M059J (cell line): ENCODE results near the gene SMARCB1. TPM values are rescaled to one million over a fixed set of nuclear protein-coding genes. Genes with fewer than 3 reads are reported as not detected.

Experiments used
- DNase-seq: peaks from one replicate; pipeline ENCODE4 v3.0.0-alpha.2; 2012; ENCODE audit warnings: low read depth
- total RNA-seq: library from RNA; depleted of rRNA; stranded (reverse); fragments of >200 nt; shearing (Covaris generic); gene quantifications from 2 replicates; pipeline ENCODE4 v1.2.3, GENCODE V29; 2014

Gene SMARCB1
- total RNA-seq, 1 experiment from 2014 or later, result 54.0 TPM

- DNase-seq, result no peak
These were observed 6.5 kb upstream of the SMARCB1 start for GRCh38 chr22:23780146-23780748.

DNA sequence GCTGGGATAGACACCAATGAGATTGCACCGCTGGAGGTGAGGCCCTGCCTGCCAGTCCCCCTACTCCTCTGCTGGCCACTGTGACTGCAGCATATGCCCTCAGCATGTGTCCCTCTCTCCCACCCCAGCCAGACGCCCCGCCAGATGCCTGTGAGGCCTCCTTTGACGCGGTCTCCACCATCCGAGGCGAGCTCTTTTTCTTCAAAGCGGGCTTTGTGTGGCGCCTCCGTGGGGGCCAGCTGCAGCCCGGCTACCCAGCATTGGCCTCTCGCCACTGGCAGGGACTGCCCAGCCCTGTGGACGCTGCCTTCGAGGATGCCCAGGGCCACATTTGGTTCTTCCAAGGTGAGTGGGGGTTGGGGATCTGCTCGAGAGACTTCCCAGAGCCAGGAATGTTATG, 5.7 kb upstream of the SMARCB1 start:
- no peak for DNase-seq

DNA sequence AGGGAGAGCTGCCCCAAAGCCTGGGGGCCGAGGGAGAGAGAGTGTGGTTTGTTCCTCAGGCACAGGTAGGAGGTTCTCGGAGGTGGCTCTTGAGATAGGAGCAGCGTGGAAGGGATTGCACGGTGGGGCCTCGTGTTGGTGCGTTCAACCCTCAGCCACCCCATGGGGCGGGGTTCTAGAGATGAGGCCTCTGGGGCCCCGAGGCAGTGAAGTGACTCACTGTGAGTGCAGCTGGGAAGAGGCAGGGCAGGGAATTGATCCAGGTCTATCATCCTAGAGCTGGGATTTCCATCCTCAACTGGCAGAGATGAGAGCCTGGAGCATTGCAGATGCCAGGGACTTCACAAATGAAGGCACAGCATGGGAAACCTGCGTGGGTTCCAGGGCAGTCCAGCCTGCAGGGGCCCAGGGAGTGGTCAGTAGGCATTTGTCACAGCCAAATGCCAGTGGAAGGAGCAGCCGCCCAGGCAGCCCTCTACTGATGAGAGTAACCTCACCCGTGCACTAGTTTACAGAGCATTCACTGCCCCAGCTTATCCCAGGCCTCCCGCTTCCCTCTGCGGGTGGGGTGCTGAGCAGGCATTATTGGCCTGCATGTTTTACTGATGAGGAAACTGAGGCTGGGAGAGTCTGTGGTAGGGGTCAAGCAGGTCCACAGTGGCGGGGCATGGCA, 5.1 kb upstream of the SMARCB1 start:
- DNase-seq, result peak; percentile 90

GRCh38 chr22:23782252-23782651, 4.5 kb upstream of the SMARCB1 start:
- no peak for DNase-seq

GRCh38 chr22:23782703-23783102, 4.1 kb upstream of the SMARCB1 start:
- DNase-seq, result no peak

- no peak for DNase-seq
These were observed 3.3 kb upstream of the SMARCB1 start for GRCh38 chr22:23783265-23784150.

GRCh38 chr22:23784215-23784732, 2.5 kb upstream of the SMARCB1 start:
- DNase-seq, result peak; percentile 83

GRCh38 chr22:23786261-23786710, 480 bp upstream of the SMARCB1 start:
- no peak for DNase-seq

- no peak for DNase-seq
These were observed 782 bp downstream of the SMARCB1 start for GRCh38 chr22:23787600-23787896.

DNA sequence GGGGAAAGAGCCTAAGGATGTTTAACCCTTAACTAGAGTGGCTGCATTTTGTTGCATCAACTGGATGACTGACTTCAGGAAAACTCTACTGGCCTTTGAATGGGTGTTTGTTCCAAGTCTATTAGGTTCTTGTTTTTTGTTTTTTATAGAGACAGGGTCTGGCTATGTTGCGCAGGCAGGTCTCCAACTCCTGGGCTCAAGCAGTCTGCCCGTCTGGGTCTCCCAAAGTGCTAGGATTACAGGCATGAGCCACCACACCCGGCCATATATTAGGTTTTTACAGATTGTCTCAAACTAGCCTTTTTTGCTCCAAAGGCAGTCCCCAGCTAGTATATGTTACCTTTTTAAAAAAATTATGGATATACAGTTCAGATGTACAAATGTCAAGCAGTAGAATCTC, 1.1 kb downstream of the SMARCB1 start:
- no peak for DNase-seq

GRCh38 chr22:23789121-23789520, 2.4 kb downstream of the SMARCB1 start:
- DNase-seq, result no peak

- no peak for DNase-seq
These were observed 2.9 kb downstream of the SMARCB1 start for GRCh38 chr22:23789638-23790037.

- DNase-seq, result no peak
These were observed 4.3 kb downstream of the SMARCB1 start for GRCh38 chr22:23790819-23791737.

GRCh38 chr22:23791738-23792645, 5.2 kb downstream of the SMARCB1 start:
- no peak for DNase-seq

DNA sequence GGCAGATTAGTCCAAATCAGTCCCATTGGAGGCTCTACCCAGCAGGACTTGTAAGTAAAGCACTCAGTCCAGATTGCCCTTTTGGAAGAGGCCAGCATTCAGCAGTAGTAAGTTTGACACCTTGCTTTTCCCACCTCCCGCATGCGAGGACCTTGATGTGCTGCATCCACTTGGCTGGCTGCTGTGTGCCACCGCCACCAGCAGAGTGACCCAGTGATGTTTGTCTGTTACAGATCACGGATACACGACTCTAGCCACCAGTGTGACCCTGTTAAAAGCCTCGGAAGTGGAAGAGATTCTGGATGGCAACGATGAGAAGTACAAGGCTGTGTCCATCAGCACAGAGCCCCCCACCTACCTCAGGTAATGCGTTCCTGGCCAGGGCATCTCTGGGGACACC, 6.6 kb downstream of the SMARCB1 start:
- DNase-seq, result no peak

- DNase-seq, result no peak
These were observed 9.7 kb downstream of the SMARCB1 start for GRCh38 chr22:23796461-23796860.

GRCh38 chr22:23800297-23801237, 13.8 kb downstream of the SMARCB1 start:
- no peak for DNase-seq

- DNase-seq, result no peak
These were observed 14.6 kb downstream of the SMARCB1 start for GRCh38 chr22:23801238-23801821.

GRCh38 chr22:23801886-23802377, 15.2 kb downstream of the SMARCB1 start:
- DNase-seq, result no peak
